Endothelial cell of umbilical vein (primary cell): Measurements from ENCODE around the gene ITPR2. TPM values are rescaled to one million over a fixed set of nuclear protein-coding genes. Genes with fewer than 3 reads are reported as not detected.

Experiments
- BruUV-seq: library from RNA; stranded (reverse); fragments of 400-500 nt; replicated peaks from 2 replicates; lab custom pipeline; 2021; lab: Mats Ljungman, UMichigan
- CTCF ChIA-PET: fragments of 300-600, 350-600 bp; sonication (Branson Sonifier 250); formaldehyde crosslinking; loops from one replicate; lab custom pipeline; 2021; ENCODE audit warnings: antibody characterized with exemption, inconsistent platforms; lab: Charles Lee
- POLR2A ChIA-PET: fragments of 300-600, 350-600 bp; sonication (Branson Sonifier 250); formaldehyde crosslinking; loops from one replicate; lab custom pipeline; 2021; ENCODE audit warnings: antibody characterized with exemption, inconsistent platforms; lab: Charles Lee
- DNase-seq: peaks from one replicate; pipeline ENCODE4 v3.0.0-alpha.2; 2011; ENCODE audit warnings: low read depth, low spot score
- FAIRE-seq: peaks from 2 replicates; lab custom pipeline; 2011; peaks lifted over from hg19 to GRCh38; lab: Jason Lieb, UNC
- H2AFZ ChIP-seq: 2 replicates; pipeline ENCODE4 v1.6.0; 2012; ENCODE audit warnings: low read depth, low read length, control low read depth, inconsistent platforms
- H3K27ac ChIP-seq: 2 replicates; pipeline ENCODE4 v1.5.1; 2011; ENCODE audit warnings: low read depth, mild to moderate bottlenecking, control low read depth, low read length, moderate library complexity; ENCODE audit not compliant: insufficient read depth
- H3K27me3 ChIP-seq, 2 experiments: 2 replicates each; pipeline versions ENCODE4 v1.6.0 to v1.6.1; 2011; ENCODE audit warnings: low read length in 2 of 2, mixed read lengths in 1 of 2; ENCODE audit not compliant: control insufficient read depth in 2 of 2, insufficient read depth in 2 of 2
- H3K36me3 ChIP-seq, 2 experiments: 2 replicates in 1 of 2; 3 replicates in 1 of 2; pipeline ENCODE4 v1.5.1; 2011; ENCODE audit warnings: low read length in 2 of 2, mild to moderate bottlenecking in 1 of 2, moderate library complexity in 1 of 2; ENCODE audit not compliant: control insufficient read depth in 2 of 2, insufficient read depth in 2 of 2; ENCODE audit errors: extremely low read depth in 1 of 2
- H3K4me1 ChIP-seq: 3 replicates; pipeline ENCODE4 v1.5.1; 2011; ENCODE audit warnings: mild to moderate bottlenecking, low read length; ENCODE audit not compliant: control insufficient read depth, insufficient read depth; ENCODE audit errors: extremely low read depth
- H3K4me2 ChIP-seq: 2 replicates; pipeline ENCODE4 v1.6.1; 2011; ENCODE audit warnings: low read length, control low read depth, mixed read lengths; ENCODE audit not compliant: insufficient read depth
- H3K4me3 ChIP-seq, 3 experiments: fragments of 200-600 bp in 1 of 3; sonication (generic), shearing (Covaris generic) in 1 of 3; replicated peaks in 1 of 3; 2 replicates each; pipeline ENCODE4 v1.5.1; 2011 to 2016; ENCODE audit warnings: control low read depth in 3 of 3, low read length in 3 of 3, mild to moderate bottlenecking in 2 of 3, inconsistent platforms in 1 of 3, low read depth in 1 of 3, moderate library complexity in 1 of 3; ENCODE audit not compliant: insufficient read depth in 1 of 3
- H3K79me2 ChIP-seq: 2 replicates; pipeline ENCODE4 v1.6.0; 2012; ENCODE audit warnings: low read length, inconsistent platforms; ENCODE audit not compliant: control insufficient read depth, insufficient read depth
- H3K9ac ChIP-seq: replicated peaks from 2 replicates; pipeline ENCODE3; 2011; ENCODE audit warnings: low read length, control low read depth; ENCODE audit not compliant: insufficient read depth; ENCODE audit errors: extremely low read depth
- H3K9me1 ChIP-seq: replicated peaks from 3 replicates; pipeline ENCODE4 v1.6.0; 2011; ENCODE audit warnings: mild to moderate bottlenecking, low read length; ENCODE audit not compliant: control insufficient read depth, insufficient read depth; ENCODE audit errors: extremely low read depth
- H3K9me3 ChIP-seq: replicated peaks from 2 replicates; pipeline ENCODE4 v1.5.1; 2012; ENCODE audit warnings: low read length, inconsistent platforms; ENCODE audit not compliant: control insufficient read depth, insufficient read depth
- H4K20me1 ChIP-seq: replicated peaks from 2 replicates; pipeline ENCODE3; 2011; ENCODE audit warnings: mild to moderate bottlenecking, low read length; ENCODE audit not compliant: control insufficient read depth, insufficient read depth; ENCODE audit errors: extremely low read depth
- CTCF ChIP-seq, 2 donors: IDR thresholded peaks; 1 replicate in 1 of 2; 2 replicates in 1 of 2; pipeline ENCODE4 v1.5.1; 2011; ENCODE audit warnings: low read length in 2 of 2, mild to moderate bottlenecking in 2 of 2, moderate library complexity in 2 of 2, control low read depth in 1 of 2, inconsistent platforms in 1 of 2, low read depth in 1 of 2; ENCODE audit not compliant: insufficient read depth in 1 of 2; ENCODE audit errors: extremely low read depth in 1 of 2
- EZH2 ChIP-seq: IDR thresholded peaks from 2 replicates; pipeline ENCODE4 v1.6.1; 2012; ENCODE audit warnings: borderline replicate concordance, low read depth, mild to moderate bottlenecking, moderate library complexity, low read length, inconsistent platforms; ENCODE audit not compliant: severe bottlenecking
- FOS ChIP-seq: IDR thresholded peaks from 2 replicates; pipeline ENCODE4 v1.6.1; 2011; ENCODE audit warnings: mild to moderate bottlenecking, low read length, moderate library complexity, borderline replicate concordance; ENCODE audit not compliant: insufficient read depth
- GATA2 ChIP-seq: IDR thresholded peaks from 2 replicates; pipeline ENCODE4 v1.7.0; 2011; ENCODE audit warnings: low read depth, mild to moderate bottlenecking, moderate library complexity, mixed read lengths, low read length; ENCODE audit not compliant: insufficient read length, insufficient read depth
- JUN ChIP-seq: IDR thresholded peaks from 2 replicates; pipeline ENCODE4 v1.6.1; 2011; ENCODE audit warnings: borderline replicate concordance, low read depth; ENCODE audit not compliant: insufficient read length, insufficient read depth
- MAX ChIP-seq: IDR thresholded peaks from 2 replicates; pipeline ENCODE4 v1.6.1; 2011; ENCODE audit not compliant: insufficient read depth, insufficient read length
- MYC ChIP-seq: IDR thresholded peaks from one replicate; pipeline ENCODE4 v1.6.1; 2011; ENCODE audit warnings: mild to moderate bottlenecking, low read depth, low read length
- POLR2A ChIP-seq: IDR thresholded peaks from 2 replicates; pipeline ENCODE4 v1.6.1; 2012; ENCODE audit warnings: low read depth, mild to moderate bottlenecking, control low read depth, low read length
- POLR2AphosphoS5 ChIP-seq: IDR thresholded peaks from 2 replicates; pipeline ENCODE4 v1.6.1; 2012; ENCODE audit warnings: low read depth, mild to moderate bottlenecking, control low read depth, low read length, moderate library complexity; ENCODE audit not compliant: insufficient read depth
- dilution Hi-C: fragments of 300-500 bp; cut with MboI; formaldehyde crosslinking; loops from one replicate; pipeline ENCODE4 v1.15.0; 2019; ENCODE audit warnings: low sequenced_read_pairs; ENCODE audit not compliant: extremely low pct_ligation_motif_present
- intact Hi-C: fragments of 100-400 bp; cut with micrococcal nuclease; formaldehyde crosslinking; loops from one replicate; pipeline ENCODE4 v1.10.0; 2022
- polyA plus RNA-seq, 4 experiments: library from polyadenylated mRNA; depleted of rRNA in 3 of 4; stranded (reverse) in 3 of 4; unstranded in 1 of 4; fragments of >200 nt; gene quantifications; 2 replicates each; pipeline versions ENCODE4 v1.2.1 to v1.2.3, GENCODE V29; 2011 to 2012; ENCODE audit warnings: missing spikeins in 1 of 4
- total RNA-seq: library from RNA; stranded (reverse); gene quantifications from 2 replicates; pipeline ENCODE4 v1.2.3, GENCODE V29; 2021

The ITPR2 gene
- total and polyA plus RNA-seq, 2 donors (not counting 3 experiments of a cell fraction or from before 2014, with no cell fraction given) = 16.2 to 86.8 TPM

- FAIRE-seq (no peak), DNase-seq (no peak)
- Histone ChIP-seq H3K9me3 (no peaks in the 10 kb centered on the region), H3K27ac (no peak overlapping the region), H2AFZ (no peak overlapping the region), H4K20me1 (no peaks in the 10 kb centered on the region), H3K9ac (no peak overlapping the region), H3K27me3 (no peaks in the 10 kb centered on the region), H3K9me1 (no peaks in the 10 kb centered on the region), H3K4me3 (no peak overlapping the region), H3K79me2 (no peaks in the 10 kb centered on the region), H3K4me1 (no peaks in the 10 kb centered on the region), H3K36me3 (peaks cover 0 to 2% of the 10 kb centered on the region in 2 experiments), H3K4me2 (no peak overlapping the region)
- no TSS peak for BruUV-seq
- intact Hi-C loops = no loop called here
- TF ChIP-seq POLR2AphosphoS5 (no peak), MYC (no peak), EZH2 (no peak), GATA2 (no peak), JUN (no peak), CTCF (IDR thresholded peaks at IDR 0.05; ENCODE audit: extremely low read depth in 1 of 2, insufficient read depth in 1 of 2, low read depth in 1 of 2, low read length in 2 of 2) (no peak), MAX (no peak), POLR2A (no peak), FOS (no peak)
- CTCF ChIA-PET = interaction anchor here (1.0 kb wide), 1 partner anchor 258 kb away, joined by 3 read pairs; no protein-coding TSS in a partner anchor
- dilution Hi-C loops = no loop called here
- POLR2A ChIA-PET = no interaction called here
Measured at GRCh38 chr12:26443309-26443708, 389.7 kb downstream of the ITPR2 start.
